Measurements from ENCODE around the gene ARL16. TPM values are rescaled to one million over a fixed set of nuclear protein-coding genes. Genes with fewer than 3 reads are reported as not detected.

Gene ARL16
- polyA plus RNA-seq, 1 of the 3 experiments (the other 2 are of a cell fraction) = 148 TPM

DNA sequence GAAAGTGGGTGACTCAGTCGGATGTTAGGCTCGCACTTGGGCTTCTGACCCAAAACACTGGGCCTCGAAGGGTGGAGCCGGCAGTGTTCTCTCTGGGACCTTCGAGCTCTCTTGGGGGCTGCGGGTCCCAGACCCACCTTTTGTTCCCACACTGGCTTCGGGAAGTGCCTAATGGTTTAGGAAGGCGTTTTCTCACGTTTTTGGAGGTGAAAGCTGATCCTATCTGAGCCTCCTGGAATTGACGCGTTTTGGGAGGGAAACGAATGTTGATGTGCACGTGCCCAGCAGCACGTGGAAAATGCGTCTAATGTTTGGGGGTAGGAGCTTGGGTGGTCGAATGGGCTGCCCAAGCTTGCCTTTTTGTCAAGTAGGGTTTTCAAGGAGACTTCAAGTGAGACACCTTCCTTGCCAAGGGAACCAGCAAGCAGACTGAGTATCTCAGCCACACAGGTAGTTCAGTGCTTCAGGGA is 880 bp upstream of the ARL16 start:
- POLR2A ChIA-PET = interaction anchor here (1.0 to 2.8 kb wide), 9 partner anchors 9 to 148 kb away, joined by 4 to 33 read pairs (median 5); partner anchors contain the start of genes CCDC137, MCRIP1, MRPL12 and NPLOC4
- CTCF ChIA-PET = interaction anchor here (1.1 to 2.4 kb wide), 8 partner anchors 9 to 337 kb away, joined by 3 to 12 read pairs (median 4); partner anchors contain the start of gene MRPL12
- H4K20me1 ChIP-seq (ENCODE audit: insufficient read depth) = peaks cover 51% of the 10 kb centered on the region

More for the DNA sequence above, 880 bp upstream of the ARL16 start:
- peak overlapping the region; percentile 76 to 91 for H3K27ac ChIP-seq (ENCODE audit: low read depth in 2 of 2, low read length in 1 of 2)
- no peaks in the 10 kb centered on the region for H3K9me3 ChIP-seq
- TF ChIP-seq GATA2 (CRISPR knock-in tag; IDR thresholded peaks at IDR 0.05) (no peak), POLR2AphosphoS5 (IDR thresholded peaks at IDR 0.05; ENCODE audit: low read depth, low read length) (no peak), TAF1 (IDR thresholded peaks at IDR 0.05; ENCODE audit: borderline replicate concordance, low read depth, low read length) (no peak), CHD2 (IDR thresholded peaks at IDR 0.05; ENCODE audit: low read length, partially characterized antibody) (no peak), EZH2phosphoT487 (IDR thresholded peaks at IDR 0.05; ENCODE audit: borderline replicate concordance, low read depth) (no peak), MXI1 (IDR thresholded peaks at IDR 0.05; ENCODE audit: low read depth, low read length) (peak; percentile 83), CTCF (IDR thresholded peaks at IDR 0.05) (no peak), MAX (IDR thresholded peaks at IDR 0.05; ENCODE audit: low read depth) (peak; percentile 88), RCOR1 (IDR thresholded peaks at IDR 0.05; ENCODE audit: low read length) (no peak), JUND (IDR thresholded peaks at IDR 0.05) (no peak), REST (IDR thresholded peaks at IDR 0.05; ENCODE audit: low read depth, low read length) (no peak), SIN3A (IDR thresholded peaks at IDR 0.05; ENCODE audit: borderline replicate concordance, low read depth, low read length) (0 out of 2 replicates have a peak, but pooled peaks have one; percentile 37), FOSL2 (IDR thresholded peaks at IDR 0.05; ENCODE audit: borderline replicate concordance, low read depth) (peak; percentile 76; the same call in 1 of the 2 replicates)
- TF ChIP-seq, protein P1, sequence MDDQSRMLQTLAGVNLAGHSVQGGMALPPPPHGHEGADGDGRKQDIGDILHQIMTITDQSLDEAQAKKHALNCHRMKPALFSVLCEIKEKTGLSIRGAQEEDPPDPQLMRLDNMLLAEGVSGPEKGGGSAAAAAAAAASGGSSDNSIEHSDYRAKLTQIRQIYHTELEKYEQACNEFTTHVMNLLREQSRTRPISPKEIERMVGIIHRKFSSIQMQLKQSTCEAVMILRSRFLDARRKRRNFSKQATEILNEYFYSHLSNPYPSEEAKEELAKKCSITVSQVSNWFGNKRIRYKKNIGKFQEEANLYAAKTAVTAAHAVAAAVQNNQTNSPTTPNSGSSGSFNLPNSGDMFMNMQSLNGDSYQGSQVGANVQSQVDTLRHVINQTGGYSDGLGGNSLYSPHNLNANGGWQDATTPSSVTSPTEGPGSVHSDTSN (IDR thresholded peaks at IDR 0.05) = no peak
- TF ChIP-seq, protein P2, sequence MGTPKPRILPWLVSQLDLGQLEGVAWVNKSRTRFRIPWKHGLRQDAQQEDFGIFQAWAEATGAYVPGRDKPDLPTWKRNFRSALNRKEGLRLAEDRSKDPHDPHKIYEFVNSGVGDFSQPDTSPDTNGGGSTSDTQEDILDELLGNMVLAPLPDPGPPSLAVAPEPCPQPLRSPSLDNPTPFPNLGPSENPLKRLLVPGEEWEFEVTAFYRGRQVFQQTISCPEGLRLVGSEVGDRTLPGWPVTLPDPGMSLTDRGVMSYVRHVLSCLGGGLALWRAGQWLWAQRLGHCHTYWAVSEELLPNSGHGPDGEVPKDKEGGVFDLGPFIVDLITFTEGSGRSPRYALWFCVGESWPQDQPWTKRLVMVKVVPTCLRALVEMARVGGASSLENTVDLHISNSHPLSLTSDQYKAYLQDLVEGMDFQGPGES (IDR thresholded peaks at IDR 0.05; ENCODE audit: low read depth, low read length) = no peak
- TF ChIP-seq, protein P3, sequence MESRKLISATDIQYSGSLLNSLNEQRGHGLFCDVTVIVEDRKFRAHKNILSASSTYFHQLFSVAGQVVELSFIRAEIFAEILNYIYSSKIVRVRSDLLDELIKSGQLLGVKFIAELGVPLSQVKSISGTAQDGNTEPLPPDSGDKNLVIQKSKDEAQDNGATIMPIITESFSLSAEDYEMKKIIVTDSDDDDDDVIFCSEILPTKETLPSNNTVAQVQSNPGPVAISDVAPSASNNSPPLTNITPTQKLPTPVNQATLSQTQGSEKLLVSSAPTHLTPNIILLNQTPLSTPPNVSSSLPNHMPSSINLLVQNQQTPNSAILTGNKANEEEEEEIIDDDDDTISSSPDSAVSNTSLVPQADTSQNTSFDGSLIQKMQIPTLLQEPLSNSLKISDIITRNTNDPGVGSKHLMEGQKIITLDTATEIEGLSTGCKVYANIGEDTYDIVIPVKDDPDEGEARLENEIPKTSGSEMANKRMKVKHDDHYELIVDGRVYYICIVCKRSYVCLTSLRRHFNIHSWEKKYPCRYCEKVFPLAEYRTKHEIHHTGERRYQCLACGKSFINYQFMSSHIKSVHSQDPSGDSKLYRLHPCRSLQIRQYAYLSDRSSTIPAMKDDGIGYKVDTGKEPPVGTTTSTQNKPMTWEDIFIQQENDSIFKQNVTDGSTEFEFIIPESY (IDR thresholded peaks at IDR 0.05; ENCODE audit: borderline replicate concordance, low read depth) = no peak
- TF ChIP-seq, protein P4, sequence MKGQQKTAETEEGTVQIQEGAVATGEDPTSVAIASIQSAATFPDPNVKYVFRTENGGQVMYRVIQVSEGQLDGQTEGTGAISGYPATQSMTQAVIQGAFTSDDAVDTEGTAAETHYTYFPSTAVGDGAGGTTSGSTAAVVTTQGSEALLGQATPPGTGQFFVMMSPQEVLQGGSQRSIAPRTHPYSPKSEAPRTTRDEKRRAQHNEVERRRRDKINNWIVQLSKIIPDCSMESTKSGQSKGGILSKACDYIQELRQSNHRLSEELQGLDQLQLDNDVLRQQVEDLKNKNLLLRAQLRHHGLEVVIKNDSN (IDR thresholded peaks at IDR 0.05; ENCODE audit: borderline replicate concordance, low read depth) = no peak
- H3K4me3 ChIP-seq (ENCODE audit: low read depth in 2 of 2, low read length in 1 of 2) = peak overlapping the region; percentile 94 to 99
- H3F3A ChIP-seq (replicated peaks; ENCODE audit: insufficient read depth) = peaks cover 18% of the 10 kb centered on the region
- H3K36me3 ChIP-seq (replicated peaks in 1 of 2; ENCODE audit: control insufficient read depth in 1 of 2, insufficient read depth in 2 of 2, low read length in 1 of 2) = peaks cover 51 to 58% of the 10 kb centered on the region in 2 experiments
- WGBS (ENCODE audit: low lambda C conversion rate) = 3% methylated on average over 16 of the region's 16 CpGs
- peak; percentile 23 for DNase-seq
- no peaks in the 10 kb centered on the region for H3K9me2 ChIP-seq
- no peaks in the 10 kb centered on the region for H3K27me3 ChIP-seq (ENCODE audit: insufficient read depth)
- H3K4me2 ChIP-seq = peak overlapping the region; percentile 100
- peaks cover 95% of the 10 kb centered on the region for H3K79me2 ChIP-seq (ENCODE audit: insufficient read depth)
- H2AFZ ChIP-seq (ENCODE audit: low read depth) = no peak overlapping the region
- H3K4me1 ChIP-seq (ENCODE audit: control insufficient read depth in 1 of 2, insufficient read depth in 2 of 2, low read depth in 1 of 2, low read length in 1 of 2) = peaks cover 19 to 21% of the 10 kb centered on the region in 2 experiments; a peak in 3 of 4 replicates
- H3K9ac ChIP-seq = peak overlapping the region; percentile 98
